GM19099 (cell line): ENCODE data around the gene SSC5D.

Source experiments
- POLR2A ChIP-seq: IDR thresholded peaks from 3 replicates; pipeline ENCODE4 v1.6.1; 2011; ENCODE audit warnings: low read depth; ENCODE audit not compliant: insufficient read length; ENCODE audit errors: extremely low read depth

SSC5D gene

DNA sequence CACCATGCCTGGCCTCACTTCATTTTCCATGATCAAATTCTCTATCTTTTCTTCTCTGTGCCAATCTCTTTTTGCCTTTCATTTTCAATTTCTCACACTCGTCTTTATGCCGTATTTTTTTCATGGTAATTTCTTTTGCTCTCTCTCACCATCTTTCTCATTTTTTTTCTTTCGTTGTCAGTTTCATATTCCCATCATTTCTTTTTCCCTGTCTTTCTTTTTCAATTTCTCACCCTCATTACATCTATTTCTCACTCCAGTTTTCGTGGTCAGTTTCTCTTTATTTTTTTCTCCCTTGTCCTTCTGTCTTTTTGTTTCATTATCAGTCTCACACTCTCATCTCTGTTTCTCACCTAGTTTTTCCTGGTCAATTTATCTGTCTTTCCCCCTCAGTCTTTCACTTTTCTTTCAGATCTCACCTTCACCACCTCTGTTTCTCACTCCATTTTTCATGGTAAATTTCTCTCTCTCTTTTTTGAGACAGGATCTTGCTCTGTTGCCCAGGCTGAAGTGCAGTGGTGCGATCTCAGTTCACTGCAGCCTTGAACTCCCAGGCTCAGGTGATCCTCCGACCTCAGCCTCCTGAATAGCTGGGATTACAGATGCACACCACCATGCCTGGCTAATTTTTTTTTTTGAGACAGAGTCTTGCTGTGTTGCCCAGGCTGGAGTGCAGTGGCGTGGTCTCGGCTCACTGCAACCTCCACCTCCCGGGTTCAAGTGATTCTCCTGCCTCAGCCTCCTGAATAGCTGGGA is 14.1 kb downstream of the SSC5D start:
- no peak for TF ChIP-seq POLR2A

- no peak for TF ChIP-seq POLR2A
Measured at GRCh38 chr19:55503157-55503501, 14.9 kb downstream of the SSC5D start.

DNA sequence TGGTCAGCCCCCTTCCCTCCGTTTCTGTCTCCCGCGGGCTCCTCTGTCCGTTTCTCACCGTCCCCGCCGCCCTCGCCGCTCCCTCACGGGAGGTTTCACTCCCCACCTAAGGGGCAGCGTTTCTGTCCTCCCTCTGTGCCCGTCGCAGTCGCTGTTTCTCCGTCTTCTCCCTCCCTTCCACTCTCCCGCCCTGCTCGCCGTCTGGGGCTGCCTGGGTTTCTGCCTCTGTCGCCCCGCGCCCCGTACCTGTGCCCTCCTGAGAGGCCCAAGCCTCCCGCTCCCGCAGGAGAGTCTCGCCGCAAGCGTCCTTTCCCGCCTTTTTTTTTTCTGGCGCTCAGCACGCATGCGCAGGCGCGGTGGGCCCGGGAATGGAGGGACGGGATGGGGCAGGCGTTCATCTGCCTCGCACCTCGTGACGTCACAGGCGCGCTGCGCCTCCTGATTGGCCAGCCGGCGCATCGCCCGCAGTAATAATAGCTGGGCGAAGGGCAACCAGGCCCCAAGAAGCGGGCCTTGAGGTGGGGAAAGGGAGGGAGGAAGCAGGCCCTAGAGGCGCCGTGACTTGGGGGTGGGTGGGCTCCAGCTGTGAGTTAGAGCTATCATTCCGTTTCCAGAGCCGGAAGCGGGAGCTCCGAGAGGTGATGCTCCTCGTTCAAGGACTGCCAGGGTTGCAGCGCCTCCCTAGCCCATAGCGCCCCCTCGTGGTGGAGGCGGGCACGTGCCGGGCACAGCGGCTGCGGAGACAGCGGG is 15.4 kb downstream of the SSC5D start:
- peak; percentile 31 for TF ChIP-seq POLR2A

GRCh38 chr19:55504252-55504603 is 16.0 kb downstream of the SSC5D start:
- TF ChIP-seq POLR2A, result no peak

GRCh38 chr19:55504981-55505380 is 16.7 kb downstream of the SSC5D start:
- TF ChIP-seq POLR2A, result no peak

- TF ChIP-seq POLR2A, result no peak
Measured at GRCh38 chr19:55508120-55508519, 19.9 kb downstream of the SSC5D start.

DNA sequence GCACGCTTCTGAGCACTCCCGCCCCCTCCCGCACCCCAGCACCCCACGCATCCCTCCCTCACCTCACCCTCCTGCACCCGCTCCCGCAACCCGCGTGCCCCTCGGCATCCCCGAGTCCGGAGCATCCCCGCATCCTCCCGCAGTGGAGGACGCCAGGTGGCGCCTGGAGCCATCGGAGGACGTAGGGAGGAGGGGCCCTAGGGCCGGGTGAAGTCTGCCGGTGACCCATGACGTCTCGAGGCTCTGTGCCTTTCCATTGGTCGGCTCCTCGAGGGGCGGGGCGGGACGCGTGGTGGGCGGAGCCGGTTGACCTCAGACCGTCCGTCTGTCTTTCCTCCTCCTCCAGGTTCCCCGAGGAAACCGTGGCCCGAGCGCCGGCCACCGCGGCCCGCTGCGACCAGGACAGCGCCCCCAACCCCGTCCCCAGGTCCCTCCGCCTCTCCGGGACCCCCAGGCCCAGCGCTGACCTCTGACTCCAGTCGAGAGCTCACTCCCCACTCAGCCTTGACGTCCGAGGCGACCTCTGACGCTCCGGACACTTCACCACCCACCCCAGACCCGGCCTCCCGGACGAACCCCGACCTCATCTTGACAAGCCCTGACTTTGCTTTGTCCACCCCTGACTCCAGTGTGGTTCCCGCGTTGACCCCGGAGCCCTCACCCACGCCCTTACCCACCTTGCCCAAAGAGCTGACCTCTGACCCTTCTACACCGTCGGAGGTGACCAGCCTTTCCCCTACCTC is 28.8 kb downstream of the SSC5D start:
- TF ChIP-seq POLR2A, result peak; percentile 44

DNA sequence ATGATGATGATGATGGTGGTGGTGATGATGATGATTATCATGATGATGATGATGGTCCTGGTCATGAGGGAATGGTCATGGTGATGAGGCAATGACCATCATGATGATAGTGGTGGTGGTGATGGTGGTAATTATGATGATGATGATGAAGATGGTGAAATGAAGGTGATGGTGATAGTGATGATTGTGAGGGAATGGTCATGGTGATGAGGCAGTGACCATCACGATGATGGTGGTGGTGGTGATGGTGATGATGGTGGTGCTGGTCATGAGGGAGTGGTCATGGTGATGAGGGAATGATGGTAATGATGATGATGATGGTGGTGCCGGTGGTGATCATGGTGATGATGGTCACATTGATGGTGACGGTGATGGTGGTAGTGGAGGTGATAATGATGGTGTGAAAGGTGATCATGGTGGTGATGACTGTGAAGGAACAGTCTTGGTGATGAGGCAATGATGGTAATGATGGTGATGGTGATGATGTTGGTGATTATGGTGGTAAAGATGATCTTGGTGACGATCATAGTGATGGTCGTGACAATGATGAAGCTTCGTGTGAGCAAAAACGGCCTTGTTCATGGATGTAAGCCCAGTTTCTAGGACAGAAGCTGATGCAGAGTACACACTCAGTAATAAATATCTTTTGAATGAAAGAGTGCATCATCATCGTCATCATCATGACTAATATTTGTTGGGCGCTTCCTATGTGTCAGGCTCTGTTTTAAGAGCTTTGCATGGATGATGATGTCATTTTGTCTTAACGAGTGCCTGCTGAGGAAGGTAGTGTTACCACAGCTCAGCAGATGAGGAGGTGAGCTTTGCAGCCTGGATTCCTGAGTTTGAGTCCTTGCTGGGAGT is 31.4 kb downstream of the SSC5D start:
- TF ChIP-seq POLR2A, result no peak

DNA sequence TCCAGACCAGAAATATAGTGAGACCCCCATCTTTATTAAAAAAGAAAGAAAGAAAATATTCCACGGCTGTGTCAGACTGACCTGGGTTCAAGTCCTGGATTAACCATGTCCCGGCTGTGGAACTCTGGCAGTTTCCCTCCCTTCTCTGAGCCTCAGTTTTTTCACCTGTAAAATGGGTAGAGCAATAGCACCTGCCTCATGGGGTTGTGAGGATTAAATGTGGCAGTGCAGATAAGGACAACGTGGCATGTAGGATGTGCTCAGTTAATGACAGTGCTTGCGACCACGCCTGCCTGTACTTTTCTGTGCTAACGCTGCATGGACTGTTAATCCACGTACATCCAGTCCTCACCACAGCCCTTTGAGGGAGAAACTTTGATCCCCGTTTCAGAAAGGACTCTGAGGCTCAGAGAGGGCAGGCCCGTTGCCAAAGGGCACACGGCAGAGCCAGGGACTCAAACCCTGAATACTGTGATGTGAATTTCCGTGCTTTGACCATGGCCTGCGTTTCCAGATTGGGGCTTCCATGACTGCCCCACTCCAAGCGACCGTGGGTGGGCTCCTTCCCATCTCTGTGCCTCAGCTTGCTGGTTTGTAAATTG is 32.6 kb downstream of the SSC5D start:
- TF ChIP-seq POLR2A, result no peak

DNA sequence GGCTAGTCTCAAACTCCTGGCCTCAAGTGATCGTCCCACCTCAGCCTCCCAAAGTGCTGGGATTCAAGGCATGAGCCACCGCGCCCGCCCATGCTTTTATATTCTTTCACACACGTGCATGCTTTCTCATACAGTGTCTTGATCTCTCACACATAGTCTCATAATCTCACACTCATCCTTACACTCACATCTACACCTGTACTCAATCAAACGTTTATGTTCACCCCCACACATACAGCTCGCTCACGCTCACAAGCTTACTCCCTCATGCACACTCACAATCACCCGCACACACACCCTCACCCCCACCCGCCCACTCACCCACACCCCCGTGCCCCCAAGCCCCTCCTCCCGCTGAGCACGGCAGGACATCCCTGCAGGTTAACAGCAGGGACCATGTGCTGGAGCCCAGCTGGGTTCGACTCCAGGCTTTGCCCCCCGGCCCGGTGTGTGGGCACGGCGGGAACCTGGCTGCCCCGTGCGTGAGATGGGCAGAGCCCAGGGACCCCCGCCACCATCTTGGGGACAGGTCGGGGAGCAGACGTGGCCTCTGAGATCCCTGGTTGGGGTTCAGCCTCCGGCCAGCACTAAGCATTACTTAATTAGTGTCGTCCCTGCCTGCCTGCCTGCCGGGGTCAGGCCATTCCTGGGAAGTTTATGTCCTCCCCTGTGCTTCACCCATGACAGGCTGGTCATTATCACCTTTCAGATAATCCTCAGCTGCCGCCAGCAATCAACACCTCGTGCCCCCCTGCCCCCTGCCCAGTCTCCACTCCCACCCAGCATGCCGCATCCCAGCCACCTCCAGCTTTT is 37.3 kb downstream of the SSC5D start:
- TF ChIP-seq POLR2A, result no peak

GRCh38 chr19:55526216-55527196 is 38.3 kb downstream of the SSC5D start:
- TF ChIP-seq POLR2A, result no peak

DNA sequence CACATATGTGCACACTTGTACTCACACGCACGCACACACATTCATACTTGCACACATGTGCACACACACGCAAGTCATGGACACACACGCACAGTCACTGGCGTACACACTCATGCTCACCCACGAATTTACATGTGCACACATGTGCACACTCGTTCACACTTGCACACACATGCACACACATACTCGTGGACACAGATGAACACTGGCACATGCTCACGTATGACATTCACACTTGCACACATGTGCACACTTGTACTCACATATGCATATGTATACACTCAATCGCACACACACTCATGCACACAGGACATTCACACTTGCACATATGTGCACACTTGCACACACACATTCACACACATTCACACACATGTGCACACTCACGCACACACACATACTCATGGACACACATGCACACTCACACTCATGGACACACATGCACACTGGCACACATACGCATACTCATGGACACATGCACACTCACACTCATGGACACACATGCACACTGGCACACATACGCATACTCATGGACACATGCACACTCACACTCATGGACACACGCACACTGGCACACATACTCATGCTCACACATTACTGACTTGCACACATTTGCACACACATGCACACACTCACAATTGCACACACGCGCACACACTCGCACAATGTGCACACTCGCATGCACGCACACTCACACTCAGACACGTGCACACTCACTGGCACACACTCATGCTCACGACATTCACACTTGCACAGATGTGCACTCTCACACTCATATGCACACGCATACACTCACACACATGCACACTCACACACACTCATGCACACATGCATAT is 39.2 kb downstream of the SSC5D start:
- no peak for TF ChIP-seq POLR2A
